NCI-H146 treated with DMSO at 0.1 percent for 48 hours (cell line): Measurements from ENCODE around the gene IL1RAP.
A peak's percentile ranks its signal among the peaks of the same experiment; 100 is the strongest.
"Not testable (repeated sequence)": the region's sequence is repeated elsewhere in the genome, so short reads cannot be mapped to it uniquely, and the experiment has no call there.

Experiments
- DNase-seq: peaks from one replicate; lab custom pipeline; 2025; ENCODE audit not compliant: unreplicated experiment; lab: John Stamatoyannopoulos, UW

The IL1RAP gene

DNA sequence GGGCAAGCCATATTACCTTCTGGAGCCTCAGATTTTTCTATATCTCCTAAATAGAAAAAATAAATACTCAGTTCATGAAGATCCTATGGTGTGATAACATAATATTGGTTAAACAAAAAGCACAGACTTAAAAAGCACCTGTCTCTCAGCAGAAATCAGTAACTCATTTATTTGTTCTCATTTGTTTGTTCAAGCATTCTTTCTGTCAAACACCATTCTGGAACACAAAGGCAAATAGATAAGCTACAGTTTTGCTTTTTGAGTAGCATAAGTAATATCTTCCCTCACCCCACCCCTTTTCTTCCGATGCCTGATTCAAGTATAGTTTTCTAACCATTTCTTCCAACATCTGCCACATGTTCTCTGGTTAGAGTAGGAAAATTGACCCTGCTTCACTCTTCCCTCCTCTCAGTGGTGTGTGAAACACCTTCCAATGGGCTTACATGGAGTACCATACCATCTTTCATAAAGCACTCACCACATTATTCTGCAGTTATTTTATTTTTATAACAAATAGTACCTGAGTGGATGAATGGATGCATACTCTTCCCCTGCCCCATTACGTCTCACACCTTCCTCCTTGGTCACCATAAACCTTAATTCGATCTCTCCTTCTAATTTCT lies 8.4 kb upstream of the IL1RAP start:
- peak; percentile 61 for DNase-seq

DNA sequence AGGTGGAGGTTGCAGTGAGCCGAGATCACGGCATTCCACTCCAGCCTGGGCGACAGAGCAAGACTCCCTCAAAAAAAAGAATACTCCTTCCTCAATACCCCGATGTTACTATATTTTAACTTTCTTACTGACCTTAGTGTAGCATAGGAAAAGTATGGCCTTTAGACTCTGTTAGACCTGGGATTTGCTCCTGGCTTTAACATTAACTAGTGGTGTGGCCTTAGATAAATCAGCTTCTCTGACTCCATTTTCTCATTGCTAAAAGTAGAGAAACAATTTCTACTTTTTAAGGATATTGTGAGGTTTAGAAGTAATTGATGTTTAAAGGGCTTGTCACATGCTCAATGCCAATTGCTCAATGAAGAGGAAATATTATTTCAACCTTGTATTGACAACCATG lies 7.6 kb upstream of the IL1RAP start:
- no peak for DNase-seq

DNA sequence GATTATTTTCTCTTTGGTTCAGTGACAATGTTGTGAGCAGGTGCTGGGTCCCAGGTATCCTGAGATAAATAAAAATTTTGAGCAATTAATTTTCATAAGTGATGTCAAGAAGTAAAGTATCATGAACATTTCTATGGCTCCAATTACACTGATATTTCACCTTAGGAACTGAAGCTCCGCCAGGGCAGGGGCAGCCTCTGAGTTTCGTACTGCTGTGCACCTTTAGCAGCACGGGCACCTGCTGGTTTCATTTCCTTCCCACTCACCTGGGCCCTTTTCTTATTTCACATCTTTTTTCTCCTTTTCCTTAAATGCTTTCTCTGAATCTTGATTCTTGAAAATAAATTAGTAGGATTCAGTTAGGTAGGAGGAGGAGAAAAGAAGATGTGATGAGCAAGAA lies 1.2 kb upstream of the IL1RAP start:
- no peak for DNase-seq

DNA sequence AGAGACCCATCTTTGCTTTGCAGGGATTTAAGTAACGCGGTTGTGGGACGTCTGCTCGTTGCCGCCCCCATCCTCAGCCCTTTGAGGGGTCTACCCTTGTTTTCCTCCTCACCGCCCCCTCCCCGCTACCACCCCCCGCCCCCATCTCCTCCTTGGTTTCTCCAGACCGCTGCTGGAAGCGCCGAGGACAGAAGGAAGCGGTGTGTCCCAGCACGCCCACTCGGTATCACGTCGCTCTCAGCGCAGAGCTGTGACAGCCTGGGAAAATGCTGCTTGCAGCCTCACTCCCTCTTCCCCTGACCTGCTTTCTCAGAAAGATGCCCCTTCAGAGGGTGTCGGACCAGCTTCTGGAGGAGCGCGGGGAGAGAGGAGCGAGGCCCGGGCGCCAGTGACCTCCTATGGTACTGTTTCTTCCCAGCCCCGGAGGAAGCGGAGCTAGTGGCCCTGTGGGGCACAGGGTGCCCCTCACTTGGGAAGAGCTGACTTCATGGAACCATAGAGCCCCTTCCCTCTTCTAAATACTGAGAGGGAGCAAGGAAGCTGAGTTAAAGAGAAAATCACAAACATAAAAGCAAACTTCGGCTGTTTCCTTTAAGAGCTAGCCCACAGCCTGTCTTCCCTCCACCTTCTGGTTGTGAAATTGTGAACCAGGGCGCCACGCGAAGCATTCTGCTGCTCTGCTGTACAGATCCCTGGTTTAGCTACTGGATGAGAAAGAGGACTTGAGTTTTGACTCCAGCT lies 698 bp downstream of the IL1RAP start:
- DNase-seq = peak; percentile 35

DNA sequence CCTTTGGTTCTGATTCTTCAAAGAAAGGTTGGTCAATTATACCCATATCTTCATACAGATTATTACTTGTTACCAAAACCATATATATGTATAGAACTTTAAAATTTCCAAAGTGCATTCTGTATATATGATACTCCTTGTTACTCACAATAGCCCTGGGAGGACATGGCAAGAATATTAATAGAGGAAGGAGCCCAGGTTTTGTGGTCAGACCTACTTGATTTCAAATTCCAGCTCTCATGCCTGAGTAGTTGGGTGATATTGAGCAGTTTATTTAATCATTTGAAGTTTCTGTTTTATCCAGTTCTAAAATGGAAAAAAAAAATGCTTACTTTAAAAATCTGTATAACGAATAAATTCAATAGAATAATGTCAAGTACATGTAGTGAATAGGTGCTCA lies 2.5 kb downstream of the IL1RAP start:
- no peak for DNase-seq

DNA sequence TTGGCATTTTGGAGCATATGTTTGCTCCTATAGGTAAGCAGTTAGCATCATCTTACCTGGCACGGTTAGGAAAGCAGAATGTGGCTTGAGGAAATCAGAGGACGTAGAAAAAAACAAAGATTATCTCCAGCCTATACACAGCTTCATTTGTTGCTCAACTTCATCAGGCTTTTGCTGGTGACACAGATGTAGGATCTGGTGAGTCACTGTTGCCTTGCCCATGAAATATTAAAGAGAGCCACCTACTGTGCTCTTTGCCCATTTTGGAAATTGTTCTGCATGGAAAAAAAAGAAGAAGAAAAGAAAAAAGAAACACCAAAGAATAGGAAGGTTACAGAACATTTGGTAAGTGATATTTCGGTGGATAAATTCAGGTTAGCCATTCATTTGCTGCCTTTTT lies 3.8 kb downstream of the IL1RAP start:
- DNase-seq = no peak

DNA sequence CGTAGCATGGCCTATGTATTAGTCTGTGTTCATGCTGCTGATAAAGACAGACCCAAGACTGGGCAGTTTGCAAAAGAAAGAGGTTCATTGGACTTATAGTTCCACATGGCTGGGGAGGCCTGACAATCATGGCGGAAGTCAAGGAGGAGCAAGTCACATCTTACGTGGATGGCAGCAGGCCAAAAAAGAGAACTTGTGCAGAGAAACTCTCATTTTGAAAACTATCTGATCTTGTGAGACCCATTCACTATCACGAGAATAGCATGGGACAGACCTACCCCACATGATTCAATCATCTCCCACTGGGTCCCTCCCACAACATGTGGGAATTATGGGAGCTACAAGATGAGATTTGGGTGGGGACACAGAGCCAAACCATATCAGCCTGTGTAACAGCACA lies 4.6 kb downstream of the IL1RAP start:
- not testable (repeated sequence) for DNase-seq

DNA sequence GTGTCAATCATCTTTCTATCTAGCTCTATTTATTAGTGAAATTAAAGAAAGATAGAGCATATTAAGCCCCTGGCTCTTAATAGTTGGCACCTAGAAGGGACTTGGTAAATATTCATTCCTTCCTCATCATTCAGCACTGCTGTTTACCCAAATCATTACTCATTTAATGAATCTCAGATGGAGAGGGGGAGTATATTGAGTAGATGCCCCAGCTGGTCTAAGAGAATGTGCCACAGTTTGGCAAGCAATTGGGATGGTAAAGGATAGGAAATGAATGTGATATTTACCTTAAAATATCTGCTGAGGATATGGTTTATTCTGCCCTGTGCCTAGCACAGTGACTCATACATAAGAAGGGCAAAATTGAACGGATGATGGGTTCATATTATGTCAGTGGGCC lies 6.0 kb downstream of the IL1RAP start:
- DNase-seq = no peak

DNA sequence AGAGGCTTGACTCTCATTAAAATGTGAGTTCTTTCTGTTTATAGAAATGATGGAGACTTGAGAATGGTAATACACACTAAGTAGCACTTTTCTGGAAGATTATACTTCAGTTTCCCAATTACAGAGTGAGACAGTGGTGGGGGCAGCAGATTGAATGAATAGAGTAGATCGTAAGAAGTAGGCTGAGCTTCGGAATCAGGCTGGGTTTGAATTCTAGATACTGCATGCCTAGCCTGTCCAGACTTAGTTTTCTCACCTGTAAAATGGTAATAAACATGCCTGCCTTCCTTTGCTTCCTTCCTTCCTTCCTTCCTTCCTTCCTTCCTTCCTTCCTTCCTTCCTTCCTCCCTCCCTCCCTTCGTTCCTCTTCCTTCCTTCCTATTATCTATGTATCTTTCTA lies 8.1 kb downstream of the IL1RAP start:
- DNase-seq = no peak

DNA sequence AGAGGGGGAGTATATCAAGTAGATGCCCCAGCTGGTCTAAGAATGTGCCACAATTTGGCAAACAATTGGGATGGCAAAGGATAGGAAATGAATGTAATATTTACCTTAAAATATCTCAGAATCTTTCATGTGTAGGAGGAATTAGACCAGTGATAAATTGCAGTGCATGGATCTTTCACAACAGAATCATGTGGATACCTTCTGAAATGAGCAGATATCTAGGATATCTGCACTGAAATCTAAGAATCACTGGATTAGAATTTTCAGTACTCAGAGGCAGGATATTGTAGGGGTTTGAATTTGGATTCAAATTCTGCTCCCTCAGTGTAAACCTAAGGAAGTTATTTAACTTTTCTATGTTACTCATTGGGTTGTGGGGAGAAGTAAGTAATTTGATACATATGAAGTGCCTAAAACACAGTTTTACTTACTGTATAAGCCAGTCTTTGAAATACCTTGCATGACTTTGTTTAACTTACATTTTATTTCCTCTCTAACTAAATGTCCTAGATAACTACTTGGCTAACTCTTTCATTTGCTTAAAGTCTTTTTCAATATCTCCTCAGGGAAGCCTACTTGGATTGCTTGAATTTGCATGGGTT lies 8.8 kb downstream of the IL1RAP start:
- DNase-seq = no peak

DNA sequence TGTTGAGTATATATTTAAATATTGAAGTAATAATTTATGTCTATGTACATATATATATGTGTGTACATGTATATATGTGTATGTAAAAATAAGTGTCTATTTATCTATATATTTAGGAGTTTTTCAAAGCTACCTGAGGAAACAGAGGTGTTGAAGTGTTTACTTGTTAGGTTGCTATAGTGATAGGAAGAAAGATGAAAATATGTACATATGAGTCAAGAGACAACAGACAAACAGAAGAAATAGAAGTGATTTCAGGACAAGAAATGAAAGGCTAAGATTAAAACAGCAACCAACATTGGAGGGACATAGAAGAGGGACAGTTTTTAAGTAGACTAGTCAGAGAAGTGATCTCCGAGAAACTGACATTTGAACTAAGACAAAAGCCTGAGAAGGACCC lies 11.1 kb downstream of the IL1RAP start:
- DNase-seq = no peak

DNA sequence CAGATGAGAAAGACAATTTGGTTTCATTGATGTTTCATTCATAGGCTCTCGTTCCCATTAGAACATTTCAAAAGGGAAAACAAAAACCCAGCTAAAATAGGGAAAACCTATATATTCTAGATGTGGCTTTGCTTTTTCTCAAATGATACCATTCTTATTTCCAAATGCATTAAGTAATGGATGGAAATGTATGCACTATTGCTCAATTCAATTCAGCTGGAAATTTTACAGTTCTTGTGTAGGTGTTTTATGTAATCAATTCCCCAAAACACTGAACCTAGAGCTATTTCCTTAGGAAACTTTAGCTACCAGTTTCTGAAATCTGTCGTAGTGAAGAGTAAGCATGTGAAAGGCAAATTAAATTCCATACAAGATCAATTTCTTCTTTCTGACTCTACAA lies 11.7 kb downstream of the IL1RAP start:
- no peak for DNase-seq

DNA sequence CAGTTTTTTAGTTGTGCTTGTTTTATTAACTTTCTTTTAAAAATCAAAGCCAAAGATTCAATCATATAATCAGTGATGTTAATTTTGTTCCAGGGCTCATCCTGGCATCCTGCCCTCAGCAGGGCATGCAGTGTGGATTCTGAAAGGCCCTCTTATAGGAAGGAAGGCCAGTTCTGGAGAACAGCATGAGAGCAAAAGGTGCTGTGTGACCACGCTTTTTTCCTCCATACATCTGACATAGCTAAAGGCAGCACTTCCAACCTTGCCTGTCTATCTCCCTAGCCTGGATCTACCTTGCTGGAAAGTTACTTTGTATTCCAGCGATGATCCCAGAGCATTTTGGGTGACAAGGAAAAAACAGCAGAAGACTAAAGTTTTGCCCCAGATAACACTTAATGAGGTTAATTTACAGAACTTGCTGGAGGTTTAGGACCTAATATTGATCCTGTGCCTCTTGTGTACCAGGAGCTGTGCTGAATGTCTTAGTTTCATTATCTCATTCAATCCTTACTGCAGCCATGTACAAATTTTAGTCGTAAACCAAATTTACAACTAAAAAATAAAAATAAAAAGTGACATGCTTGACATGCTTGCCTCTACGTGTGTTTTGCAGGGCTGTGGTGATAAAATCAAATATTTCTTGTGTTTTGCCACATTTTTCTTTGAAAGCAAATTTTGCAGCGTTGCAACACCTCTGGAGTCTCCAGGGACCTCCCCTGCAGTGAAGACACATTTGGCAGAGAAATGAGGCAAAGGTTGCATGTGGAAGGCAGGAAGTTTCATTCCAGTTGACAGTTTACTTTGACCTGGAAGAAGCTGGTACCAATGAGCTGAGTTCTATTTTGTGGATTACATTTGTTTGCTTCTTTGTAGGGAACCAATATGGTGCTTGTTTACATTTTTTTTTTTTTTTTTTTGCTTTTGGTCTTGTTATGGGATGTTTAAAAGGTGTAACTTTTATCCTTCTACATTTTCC lies 13.2 kb downstream of the IL1RAP start:
- no peak for DNase-seq

DNA sequence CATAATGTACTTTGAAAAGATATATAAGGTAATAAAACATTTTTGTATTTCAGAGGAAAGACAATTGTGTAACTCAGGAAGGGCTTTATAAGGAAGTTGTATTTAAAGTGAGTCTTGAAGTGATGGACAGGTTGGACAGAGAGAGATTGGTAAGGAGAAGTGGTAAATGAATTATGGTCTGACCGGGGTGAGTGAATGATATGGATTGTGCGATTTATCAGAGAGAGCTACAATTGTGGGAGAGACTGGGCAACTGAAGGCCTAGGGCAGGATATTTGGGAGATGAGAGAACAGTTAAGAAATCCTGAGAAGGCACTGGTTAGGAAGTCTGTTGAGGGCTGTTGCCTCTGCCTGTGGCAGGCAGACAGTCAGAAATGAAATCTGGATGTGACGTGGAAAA lies 14.8 kb downstream of the IL1RAP start:
- no peak for DNase-seq

DNA sequence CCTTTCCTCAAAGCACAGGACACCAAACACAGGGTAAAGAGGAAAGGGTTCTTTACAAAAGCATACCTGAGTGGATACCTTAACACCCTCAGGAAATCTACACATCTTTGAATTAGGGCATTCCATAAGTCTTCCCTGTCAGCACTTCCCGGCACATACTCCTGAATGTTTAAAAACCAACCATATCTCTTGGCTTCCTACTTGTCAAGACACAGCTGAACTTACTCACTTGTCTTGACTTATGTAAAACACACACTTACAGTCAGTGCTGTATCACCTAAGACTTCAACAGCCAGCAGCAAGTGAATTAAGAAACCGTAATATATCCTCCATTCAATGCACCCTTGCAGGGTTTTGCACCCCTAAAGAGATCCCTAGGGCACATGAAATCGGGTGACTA lies 17.5 kb downstream of the IL1RAP start:
- no peak for DNase-seq

DNA sequence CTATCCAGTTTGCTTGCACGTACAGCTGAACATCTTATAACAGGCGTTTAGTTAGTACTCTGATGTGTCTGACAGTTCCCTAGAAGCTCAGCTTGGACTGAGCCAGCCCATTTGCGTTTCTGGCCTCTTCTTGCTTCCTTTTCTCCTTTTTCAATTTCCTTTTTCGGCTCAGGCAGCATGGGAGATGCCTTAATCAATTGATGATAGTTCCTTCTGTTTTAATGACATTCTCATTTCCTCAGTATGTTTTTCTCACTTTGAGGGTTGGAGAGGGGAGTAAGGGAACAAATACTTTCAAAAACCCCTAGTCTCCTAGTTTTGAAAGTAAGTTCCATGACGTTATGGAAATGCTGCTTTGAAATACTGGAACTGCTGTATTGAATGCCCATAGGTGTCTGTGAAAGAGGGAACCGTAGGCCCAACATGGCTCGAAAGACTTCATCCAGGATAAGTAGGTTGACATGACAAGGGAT lies 18.9 kb downstream of the IL1RAP start:
- no peak for DNase-seq

DNA sequence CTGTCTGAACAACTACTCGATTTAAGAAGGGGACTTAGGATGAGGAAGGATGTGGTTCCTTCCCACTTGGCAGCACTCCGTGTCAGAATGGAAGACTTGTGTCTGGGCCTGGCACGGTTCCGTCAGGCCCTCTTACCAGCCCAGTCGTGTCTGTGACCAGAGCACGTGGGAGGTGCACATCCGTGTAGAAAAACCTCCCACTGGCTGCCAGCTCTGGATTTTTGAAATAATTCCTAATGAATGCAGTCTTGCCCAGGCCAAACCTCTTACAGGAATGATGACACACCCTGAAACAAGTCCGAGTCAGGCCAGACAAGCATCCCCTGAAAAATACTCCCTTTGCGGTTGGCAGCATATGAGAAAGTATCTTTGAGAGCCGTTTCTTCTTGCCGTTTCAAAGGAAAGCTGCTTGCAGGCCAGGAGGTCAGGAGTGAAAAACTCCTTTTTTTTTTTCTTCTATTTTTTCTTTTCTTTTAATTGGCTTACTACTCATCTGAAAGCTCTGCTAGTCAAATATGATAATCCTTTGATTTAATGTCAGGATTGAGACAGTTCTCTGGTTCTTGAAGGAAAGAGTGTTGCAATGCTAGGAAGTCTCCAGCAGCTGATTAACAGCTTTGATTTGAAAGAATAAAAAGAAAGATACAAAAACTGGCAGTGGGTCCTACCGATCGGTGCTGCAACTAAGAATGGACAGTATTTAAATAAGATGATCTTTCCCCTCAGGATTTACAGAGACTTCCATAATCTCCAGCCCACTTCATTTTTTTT lies 19.8 kb downstream of the IL1RAP start:
- no peak for DNase-seq

DNA sequence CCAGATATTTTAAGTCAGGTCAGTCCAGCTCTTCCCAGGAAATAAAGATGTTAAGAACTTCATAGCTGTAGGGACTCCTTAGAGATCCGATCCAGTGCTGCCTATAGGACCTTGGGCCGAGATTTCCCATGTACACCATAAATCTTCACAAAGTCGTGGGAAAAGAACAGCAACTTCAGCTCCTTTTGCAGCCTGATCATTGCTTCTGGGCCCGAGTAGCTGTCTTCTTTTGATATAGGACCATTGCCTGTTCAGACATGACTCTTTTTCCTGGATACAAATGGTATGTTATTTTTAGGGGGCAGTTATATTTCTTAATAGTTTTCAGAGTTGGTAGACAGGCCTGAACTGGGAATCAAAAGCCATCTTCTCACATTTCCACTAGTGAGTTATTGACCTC lies 20.5 kb downstream of the IL1RAP start:
- DNase-seq = no peak

DNA sequence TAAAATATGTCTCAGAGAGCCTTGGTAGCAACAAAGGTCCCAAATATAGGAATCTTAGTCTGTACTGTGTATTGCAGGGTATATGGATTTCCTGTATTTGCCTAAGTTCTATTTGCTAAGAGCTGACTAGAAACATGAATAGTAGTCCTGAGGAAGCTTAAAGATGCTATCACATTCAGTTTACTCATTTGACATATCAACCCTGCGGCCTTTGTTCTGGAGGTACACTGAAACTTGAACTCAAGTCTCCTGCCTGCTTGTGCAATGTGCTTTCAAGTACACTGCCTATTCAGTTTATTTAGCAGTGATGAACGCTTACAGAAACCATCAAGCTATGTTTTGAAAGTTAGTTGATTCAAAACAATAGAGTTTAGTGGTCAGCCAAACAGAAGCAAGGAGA lies 21.1 kb downstream of the IL1RAP start:
- no peak for DNase-seq

DNA sequence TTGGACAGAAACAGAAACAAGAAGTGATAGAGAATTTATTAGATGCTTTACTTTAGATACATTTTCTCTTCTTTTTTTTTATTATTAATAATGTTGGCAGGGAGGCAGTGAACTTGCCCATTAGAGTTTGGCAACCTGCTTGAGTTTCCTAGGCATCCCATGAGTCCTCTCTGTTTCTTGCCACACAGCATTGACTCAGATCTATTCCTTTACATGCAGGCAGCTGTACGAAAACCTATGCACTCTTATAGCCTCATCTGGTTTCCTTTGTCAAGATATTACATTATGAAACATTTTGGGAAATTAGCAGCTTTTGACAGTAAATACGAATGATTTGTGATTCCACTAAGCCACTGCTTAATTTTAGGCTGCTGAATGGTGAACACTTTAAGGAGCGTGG lies 23.3 kb downstream of the IL1RAP start:
- no peak for DNase-seq

DNA sequence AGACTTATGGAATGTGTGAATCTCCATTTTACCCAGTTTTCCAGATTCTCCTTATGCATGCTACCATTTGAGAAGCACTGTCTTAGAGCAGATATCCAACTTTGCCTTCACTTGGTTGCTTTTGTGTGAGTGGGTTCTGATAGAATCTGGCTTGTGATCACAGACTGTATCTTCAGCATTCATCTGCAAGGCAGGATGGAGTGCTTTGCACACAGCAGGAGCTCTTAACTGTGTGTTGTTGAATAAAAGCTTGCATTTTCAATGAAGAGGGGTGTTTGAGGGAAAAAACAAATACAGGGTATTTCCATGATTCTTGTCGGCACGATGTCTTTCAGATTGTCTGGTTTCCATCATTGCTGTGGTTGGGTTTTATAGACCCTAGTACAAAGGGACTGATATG lies 24.4 kb downstream of the IL1RAP start:
- peak; percentile 47 for DNase-seq
